Ecto neural progenitor cell (in vitro differentiated cells): ENCODE data around the gene RTL1.

Source experiments
- DNase-seq: peaks from one replicate; pipeline ENCODE4 v3.0.0-alpha.2; 2018; ENCODE audit warnings: low spot score

Gene RTL1

DNA sequence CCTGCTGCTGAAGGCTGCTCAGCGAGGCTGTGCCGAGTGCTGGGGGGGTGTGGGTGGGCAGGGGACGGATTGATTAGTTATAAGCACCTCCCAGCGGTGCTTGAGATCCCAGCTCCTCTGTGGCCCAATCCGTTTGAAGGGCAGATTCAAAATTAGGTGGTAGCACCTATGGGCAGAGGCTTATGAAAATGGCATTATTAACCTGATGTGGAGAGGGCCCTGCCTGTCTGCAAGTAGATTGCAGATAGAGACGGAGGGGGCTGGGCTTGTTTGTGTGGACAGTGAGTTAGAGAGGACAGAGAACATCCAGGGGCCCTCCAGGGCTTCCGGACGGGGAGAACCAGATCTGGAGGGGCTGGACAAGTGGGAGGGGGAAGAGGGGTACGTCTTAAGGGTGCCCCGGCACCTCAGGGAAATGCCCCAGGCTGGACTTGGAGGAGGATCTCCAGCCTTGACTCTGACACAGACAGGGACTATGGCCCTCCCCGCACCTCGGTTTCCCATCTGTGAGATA lies at the start of gene RTL1:
Gene RTL1 (minus strand): TSS at position 51 of the 514 bp plus-strand sequence. CDS start 18,934 bp downstream, outside the sequence.
- DNase-seq, result peak; percentile 46

DNA sequence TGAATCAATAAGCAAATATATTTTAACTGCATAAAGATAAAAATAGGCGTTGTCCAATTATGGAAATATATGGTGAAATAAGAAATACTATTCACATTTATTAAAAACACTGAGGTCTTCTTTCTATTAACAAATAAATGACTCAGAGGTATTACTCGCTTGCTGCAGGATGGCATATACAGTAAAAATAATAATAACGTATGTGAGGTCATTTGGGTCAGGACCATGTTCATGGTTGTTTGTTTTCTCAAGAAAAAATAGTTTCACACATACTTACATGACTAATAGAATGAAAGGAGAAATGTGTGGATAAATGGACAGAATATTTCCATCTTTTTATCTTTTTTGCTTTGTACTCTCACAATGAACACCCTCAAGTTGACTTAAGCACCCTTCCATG lies 46.5 kb upstream of the RTL1 start:
- no peak for DNase-seq

DNA sequence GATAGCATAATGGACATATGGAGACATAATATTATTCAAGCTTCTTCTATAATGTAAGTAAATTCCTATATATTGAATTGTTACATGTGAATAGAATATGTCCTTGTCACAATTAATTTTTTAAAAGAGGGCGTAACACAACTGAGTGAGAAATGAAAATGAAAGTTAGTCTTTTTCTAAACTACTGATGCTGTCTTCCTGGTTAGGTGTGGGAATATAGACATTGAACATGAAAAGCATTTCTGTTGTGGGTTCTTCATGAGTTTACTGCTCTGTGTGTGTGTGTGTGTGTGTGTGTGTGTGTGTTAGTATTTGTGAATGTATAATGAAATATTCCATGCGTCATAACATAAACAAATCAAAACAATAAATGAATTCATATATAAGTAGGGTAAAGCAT lies 40.5 kb upstream of the RTL1 start:
- no peak for DNase-seq

DNA sequence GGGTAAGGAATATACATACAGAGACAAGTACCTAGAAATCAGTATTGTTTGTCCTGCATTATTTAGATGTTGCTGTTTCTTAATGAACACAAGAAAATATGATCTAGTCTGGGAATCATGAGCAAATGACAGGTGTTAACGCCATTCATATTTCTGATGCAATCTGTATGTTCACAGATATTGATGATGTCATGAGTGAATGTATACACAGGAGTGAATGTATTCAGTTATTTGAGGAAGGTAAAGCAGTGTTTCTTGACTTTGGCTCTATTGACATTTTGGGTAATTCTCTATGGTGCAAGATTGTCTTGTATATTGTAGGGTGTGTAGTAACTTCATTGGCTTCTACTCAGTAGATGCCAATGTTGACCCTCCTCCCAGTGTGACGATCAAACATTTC lies 26.7 kb upstream of the RTL1 start:
- no peak for DNase-seq

DNA sequence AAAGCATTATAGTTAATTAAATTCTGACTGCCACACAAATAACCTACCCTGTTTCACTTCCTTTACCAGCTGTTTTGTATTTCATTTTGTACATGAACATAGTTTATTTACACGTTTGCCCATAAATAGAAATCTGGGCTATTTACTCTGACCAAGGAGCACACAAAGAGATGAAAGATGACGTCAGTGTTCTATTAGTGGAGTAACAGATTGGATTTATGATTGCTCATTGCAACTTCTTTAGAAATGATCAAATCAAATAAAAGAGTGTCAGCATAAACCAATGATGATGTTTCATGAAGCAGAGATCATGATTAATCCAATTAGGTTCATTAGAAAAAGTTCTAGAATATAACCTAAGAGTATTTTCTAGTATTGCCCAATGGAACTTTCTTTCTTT lies 12.0 kb upstream of the RTL1 start:
- DNase-seq, result no peak

DNA sequence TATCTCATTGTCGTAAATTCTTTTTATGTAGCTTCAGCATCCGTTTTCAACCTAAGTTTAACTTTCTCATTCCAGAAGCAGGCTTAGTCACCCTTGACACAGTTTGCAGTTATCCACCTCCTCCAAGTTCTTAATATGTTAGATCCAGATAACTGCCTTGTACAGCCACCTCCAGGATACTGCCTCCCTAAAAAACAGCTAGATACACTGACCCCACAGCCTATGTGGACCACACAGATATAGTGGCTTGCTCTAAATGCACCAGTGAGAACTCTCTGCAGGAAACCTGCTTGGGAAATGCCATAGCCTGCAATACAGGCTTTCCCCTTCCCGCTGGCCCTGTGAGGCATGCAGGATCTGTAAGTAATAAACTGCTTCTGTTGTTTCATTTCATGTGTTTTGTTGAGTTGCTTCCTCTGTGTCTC lies 11.1 kb upstream of the RTL1 start:
- DNase-seq, result no peak

DNA sequence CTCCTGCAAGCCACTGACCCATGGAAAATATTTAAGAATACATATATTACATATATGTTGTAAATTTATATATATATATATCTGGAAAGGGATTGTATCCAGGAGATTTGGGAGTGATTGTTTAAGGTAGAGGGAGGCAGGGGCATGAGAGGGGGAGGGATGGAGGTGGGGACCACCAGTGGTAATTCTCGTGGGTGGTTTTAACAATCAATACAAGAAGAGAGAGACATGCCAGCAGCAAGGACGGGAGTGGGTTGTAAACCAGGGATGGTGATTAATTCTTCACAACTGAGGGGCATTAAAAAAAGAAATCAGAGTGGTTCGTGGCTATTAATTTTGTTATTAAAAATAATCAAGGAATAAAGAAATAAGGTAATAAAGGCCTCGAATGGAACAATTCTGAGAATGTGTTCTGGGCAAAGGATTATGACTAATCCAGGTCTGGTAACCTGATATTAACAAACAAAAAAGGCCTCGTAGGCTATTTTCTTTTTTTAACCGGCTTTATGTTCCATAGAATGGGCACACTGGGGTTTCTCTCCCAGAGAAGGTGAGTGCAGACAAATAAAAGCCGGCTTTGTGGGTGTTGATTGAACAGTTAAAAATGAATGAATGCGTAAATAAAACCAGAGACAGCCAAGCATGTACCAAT lies 8.3 kb upstream of the RTL1 start:
- DNase-seq, result no peak

DNA sequence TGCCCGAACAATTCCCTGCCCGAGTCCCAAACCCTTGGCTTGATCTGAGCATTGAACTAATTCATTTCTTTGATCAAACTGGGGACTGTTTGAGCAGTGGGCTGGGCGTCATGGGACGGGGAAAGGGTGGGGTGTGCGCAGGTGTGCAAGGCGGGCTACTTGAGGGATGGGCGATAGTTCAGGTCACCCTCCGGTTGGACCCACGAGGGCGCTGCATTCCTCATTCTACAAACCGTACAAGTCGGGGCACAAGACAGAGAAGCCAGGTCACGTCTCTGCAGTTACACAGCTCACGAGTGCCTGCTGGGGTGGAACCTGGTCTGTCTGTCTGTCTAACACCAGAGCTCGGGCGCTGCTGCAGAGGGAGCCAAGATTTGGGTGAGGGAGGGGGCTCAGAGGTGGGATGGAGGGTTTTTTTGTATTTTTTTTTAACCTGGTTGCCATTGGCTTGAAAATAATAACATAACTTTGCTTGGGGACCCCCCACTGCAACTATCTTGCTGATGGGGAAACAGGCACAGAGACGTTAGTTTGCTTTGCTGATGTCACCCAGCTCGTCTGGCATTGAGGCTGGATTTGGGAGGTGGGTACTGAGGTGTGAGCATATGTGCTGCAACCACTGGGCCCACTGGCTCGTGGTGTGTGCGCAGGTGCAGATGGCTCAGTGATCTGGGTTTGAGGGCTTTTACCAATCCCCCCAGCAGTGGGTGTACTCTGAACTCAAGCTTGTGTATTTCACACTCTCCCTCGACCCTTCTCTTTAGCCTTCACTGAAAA lies 7.6 kb upstream of the RTL1 start:
- DNase-seq, result no peak

DNA sequence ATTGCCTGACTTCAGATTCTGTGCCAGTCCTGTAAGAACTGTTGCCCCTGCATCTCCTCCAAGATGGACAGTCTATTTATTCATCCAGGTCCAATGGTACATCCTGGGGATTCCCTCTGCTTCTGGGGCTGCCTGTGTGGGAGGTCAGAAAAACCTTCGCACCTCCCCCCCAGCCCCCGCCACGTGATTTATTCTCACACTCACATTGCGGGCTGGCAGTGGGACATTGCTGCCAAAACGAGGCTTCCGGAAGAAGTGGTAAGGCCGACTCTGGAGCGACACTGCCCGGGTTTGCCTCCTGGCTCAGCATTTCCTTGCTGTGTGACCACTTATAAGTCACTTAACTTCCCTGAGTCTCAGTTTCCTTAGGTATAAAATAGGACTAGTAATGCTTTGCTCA lies 5.9 kb upstream of the RTL1 start:
- DNase-seq, result no peak

DNA sequence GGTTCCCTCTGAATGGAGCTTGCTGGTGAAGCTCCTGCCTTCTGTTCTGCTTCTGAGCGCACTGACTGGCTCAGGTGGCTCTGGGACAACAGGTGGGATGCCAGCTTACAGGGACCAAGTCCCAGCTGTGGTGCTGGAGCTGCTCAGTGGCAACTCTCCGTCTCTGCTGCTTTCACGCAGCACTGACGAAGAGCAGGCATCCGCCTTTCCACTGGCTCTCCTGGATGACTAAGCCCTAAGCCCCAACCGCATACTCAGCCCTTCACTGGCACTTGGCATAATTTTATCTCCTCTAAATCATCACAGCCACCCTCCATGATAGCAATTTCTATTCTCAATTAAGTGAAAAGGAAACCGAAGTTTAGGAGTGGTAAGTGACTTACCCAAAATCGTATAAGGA lies 3.7 kb upstream of the RTL1 start:
- no peak for DNase-seq

DNA sequence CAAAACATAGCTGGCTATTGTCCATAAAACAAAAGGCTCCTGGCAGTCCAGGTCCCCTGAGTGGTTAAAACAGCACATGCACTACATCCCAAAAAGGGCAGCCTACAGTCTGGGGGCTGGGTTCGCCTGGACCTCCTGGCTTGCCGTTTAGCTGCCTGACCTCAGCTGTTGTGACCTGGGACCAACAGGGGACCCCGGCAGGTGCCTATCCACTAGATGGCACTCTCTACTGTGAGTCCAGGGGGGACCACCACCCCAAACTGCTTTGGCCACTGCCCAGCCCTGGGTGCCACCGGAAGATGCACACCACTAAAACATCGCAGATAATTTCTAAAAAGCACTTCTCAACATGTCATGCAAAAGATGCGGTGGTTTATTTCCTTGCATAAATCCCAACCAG lies 2.9 kb upstream of the RTL1 start:
- DNase-seq, result peak; percentile 61

DNA sequence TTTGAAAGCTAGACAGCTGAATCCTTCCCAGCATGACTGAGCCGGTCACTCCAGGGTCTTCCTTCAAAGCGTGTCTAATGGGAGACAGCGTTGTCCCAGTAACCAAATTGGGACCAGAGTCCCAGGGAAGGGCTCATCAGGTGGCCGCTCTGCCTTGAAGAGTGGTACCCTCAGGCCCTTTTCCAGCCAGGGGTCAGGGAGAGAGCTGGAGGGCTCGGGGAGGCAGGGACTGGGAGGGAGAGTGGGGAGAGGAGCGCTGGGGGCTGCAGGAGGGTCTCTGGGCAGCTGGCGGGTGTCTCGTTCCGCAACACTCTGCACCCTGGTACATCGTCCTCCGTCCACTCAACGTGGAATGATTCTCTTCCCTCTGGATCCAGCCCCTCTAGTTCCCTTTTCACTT lies 1.6 kb upstream of the RTL1 start:
- peak; percentile 50 for DNase-seq

DNA sequence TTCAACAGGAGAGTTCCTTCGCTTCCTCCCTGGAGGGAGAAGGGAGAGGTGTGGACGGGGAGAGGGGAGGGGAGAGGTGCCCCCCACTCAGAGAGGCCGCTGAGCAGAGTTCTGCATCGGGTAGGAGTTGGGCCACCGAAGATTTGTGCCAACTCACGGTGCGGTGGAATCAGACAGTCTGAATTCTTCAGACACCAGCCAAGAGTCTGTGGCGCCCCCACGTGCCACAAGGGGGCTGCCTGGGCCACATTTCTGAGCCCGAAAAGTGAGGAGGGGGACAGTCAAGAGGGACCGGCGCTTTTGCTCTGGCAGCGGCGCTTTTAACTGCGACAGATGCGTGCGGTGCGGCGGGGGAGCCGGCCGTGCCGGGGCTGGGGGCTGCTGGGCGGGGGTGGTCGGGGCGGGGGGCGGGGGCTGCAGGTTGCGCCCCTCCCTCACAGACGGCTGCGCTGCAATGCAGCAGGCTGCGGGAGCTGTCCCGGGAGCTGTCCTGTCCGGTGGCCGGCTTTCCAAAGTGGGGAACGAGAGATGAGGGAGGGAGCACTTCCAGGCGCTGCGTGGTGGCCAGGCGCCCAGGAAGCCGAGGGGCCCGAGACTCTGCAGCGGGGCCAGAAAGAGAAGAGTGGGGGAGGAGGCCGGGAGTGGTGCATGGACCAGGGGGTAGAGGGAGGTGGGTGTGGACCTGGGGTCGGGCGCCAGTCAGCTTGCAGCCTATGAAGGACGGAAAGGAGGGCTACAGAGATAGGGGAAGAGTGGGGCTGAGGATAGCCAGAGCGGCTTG lies 975 bp upstream of the RTL1 start:
- DNase-seq, result peak; percentile 85

DNA sequence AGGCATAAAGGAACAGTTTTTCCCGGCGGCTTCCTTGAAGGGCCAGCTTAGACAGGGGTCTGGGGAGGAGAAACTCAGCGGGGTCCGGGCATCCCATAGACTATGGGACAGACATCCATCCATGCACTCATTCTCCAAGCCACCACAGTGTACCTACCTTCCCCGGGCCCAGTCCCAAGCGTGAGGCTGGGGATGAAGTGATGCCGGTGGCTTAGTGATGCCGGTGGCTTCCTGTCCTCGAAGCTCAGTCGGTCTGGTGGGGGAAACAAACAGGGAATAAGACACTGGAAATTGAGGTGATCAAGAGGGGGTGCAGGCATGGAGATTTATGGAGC lies 421 bp downstream of the RTL1 start:
- DNase-seq, result peak; percentile 53

DNA sequence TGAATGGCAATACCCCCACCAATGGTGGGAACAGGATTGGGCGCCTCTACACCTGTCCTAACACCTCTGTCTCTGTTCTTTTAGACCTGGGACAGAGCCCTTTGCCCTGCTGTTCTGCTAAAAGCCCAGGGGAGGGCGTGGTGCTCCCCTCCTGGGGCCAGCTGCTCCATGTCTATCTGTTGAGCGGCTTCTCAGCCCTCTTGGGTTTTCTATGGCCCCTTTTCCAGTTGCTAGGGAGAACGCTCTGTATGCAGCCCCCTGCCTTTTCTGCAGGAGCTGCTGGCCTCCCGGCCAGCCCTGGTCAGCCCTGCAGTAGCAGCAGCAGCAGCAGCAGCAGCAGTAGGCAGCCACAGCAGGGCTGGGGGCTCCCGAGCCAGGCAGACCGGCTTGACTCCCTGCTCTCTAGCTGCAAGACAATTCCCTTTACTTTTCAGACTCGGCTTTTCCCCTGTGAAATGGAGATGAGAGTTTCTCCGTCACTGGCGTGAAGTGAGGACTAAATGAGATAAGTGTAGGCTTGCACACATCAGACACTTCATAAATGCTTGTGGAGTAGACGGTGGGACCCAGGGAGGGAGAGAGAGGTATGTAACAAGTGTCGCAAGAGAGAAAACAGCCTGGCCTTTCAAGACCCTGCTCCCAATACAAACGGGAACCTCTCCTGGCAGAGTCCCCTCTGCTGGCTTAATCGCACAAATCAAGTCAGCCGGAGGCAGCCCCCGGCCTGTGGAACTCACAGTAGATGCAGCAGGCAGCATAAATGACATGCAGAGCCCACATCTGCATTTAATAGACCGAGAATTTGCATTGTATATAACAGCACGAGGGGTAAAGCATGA lies 1.0 kb downstream of the RTL1 start:
- peak; percentile 60 for DNase-seq

DNA sequence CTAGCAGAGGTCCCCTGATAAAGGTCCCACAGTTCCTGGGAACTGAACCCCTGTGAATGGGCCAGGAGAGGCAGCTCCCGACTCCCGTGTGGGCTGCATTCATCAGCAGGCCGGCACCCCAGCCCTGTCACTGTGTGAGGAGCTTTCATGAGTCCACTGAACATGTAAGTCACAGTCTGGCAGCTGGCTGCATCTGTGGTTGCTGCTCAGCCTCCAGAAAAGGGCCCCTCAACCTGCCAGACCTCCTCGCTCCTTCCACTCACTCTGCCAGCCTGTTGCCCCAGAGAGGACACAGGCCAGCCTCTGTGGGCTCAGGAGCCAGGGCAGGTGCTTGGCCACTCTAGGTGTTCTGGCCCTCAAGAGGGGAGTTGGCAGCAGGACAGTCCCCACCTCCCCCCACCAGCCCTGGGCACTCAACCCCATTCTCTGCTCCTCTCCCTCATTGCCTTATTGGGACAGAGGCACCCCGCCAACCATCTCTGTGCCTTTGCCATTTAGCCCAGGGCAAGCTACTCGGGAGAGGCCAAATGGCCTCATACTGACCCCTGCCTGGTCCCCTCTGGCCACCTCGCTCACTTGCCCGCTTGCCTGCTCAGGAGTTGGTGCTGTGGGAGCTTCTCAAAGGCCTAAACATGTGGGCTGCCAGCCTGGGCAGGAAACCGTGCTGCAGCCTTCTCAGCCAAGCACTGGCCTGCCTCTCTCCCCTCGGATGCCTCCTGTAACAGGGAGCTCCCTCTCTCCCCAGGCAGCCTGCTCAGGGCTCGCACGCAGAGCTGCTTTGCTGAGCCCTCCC lies 1.9 kb downstream of the RTL1 start:
- DNase-seq, result peak; percentile 43

DNA sequence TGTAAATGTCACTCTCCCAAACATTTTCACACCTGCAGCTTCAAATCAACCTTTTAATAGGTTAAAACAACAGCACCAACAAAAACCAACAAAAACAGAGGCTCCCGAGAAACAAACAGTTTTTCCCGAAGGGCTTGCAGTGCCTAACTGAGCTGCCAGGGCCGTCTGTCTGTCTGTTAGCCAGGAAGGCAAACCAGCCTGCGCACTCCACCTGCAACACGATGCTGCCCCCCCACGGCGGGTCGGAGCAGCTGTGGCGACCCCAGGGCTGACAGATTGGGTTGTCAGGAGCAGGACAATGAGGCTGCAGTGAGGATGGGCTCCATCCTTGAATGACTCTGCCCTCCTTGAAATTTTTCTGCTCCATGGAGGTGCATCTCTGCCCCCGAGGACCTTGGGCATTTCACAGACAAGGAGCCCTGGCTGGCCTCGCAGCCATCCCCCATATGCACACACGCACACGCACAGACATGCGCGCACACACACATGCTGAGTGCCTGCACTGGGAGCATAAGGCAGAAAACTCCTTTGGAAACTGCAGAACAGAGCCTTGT lies 2.6 kb downstream of the RTL1 start:
- peak; percentile 82 for DNase-seq

DNA sequence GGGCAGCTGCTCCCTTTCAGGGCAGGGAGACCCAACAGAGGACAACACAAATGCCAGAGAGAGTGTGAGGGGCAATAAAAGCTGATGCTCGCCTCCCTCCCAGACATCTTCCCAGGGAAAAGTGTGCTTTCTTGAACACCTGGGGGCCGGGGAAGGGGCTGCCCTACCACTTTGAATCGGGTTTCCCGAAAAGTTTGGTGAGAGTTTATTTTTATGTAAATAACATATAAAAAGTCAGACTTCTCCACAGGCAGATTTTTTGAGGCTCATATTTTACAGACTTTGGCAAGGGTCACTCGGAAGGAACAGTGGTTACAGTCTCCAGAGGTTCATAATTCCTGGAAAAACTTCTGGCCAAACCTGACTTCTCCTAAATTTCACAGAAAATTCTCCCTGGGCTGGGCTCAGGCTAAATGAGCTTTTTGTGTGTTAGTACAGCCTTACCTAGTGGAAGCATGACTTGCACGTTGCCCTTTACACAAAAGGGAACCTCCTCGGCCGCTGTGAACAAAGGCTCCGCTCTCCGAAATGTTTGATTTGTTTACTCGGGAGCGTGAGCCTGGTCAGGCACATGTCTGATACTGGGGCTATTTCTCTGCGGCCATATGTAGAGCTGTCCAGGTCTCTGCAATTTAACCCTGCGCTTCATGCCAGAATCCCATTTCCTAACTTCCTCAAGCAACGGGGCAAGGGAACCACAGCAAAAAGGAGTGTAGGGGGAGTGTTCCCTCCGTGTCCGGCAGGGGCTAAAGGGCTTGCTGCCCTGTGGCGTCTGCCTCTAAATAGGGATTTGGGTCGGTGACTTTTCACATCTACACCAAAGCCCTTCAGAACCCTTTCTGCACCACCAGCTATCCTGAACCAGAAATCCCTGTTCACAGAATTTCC lies 3.4 kb downstream of the RTL1 start:
- DNase-seq, result peak; percentile 64

DNA sequence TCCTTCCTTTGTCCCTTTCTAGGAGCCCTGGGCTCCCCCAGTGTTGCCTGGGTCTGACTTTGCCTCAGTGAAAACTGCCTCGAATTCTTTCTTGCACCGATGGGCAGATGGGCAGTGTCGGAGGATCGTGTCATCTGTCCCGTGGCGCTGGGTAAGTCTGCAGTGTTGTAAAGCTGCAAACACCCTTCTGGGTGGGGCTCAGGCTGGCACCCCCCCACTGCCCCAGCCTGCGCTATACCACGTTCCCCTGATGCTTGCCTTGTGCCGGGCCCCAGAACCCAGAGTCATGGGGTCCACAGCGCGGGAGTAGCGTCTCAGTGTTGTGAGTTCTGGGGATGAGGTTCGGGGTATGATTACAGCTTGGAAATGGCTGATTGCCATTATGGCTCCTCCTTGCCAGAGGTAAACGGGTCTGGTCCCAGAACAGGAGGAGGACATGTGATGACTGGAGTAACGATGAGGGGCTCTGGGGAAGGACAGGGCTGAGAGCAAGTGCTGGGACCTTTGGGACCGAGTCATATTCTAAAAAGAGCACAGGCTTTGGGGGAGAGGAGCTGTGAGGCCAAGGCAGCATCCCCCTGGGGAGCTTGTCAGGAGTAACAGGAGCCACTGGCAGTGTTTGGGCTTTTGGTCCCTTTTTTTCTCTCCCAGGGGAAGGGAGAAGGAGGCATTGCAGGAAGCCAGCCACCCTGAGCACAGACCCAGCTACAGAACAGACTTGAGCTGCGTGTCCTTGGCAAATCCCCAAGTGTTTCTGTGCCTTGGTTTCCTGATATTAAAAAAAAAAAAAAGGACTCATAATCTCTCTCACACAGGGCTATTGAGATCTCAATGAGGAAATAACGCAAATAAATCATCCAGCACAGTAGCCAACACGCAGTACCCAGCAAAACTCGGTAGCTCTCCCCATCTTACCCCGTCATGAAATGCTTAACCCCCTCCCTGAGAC lies 4.3 kb downstream of the RTL1 start:
- DNase-seq, result peak; percentile 47
